Posterior cingulate gyrus (tissue), 11 donors: ENCODE results near the gene COG8.
A peak's percentile ranks its signal among the peaks of the same experiment; 100 is the strongest.
"Not testable (repeated sequence)": the region's sequence is repeated elsewhere in the genome, so short reads cannot be mapped to it uniquely, and the experiment has no call there.

Experiments
- DNase-seq, 10 donors: peaks; one replicate each; pipeline versions ENCODE4 v3.0.0 to v3.0.0-alpha.2; 2020 to 2021; ENCODE audit warnings: mixed read lengths in 3 of 10
- intact Hi-C: fragments of 100-400 bp; cut with DNase I; formaldehyde crosslinking; loops from one replicate; pipeline ENCODE4 v1.15.1; 2023

COG8 gene, protein sequence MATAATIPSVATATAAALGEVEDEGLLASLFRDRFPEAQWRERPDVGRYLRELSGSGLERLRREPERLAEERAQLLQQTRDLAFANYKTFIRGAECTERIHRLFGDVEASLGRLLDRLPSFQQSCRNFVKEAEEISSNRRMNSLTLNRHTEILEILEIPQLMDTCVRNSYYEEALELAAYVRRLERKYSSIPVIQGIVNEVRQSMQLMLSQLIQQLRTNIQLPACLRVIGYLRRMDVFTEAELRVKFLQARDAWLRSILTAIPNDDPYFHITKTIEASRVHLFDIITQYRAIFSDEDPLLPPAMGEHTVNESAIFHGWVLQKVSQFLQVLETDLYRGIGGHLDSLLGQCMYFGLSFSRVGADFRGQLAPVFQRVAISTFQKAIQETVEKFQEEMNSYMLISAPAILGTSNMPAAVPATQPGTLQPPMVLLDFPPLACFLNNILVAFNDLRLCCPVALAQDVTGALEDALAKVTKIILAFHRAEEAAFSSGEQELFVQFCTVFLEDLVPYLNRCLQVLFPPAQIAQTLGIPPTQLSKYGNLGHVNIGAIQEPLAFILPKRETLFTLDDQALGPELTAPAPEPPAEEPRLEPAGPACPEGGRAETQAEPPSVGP

DNA sequence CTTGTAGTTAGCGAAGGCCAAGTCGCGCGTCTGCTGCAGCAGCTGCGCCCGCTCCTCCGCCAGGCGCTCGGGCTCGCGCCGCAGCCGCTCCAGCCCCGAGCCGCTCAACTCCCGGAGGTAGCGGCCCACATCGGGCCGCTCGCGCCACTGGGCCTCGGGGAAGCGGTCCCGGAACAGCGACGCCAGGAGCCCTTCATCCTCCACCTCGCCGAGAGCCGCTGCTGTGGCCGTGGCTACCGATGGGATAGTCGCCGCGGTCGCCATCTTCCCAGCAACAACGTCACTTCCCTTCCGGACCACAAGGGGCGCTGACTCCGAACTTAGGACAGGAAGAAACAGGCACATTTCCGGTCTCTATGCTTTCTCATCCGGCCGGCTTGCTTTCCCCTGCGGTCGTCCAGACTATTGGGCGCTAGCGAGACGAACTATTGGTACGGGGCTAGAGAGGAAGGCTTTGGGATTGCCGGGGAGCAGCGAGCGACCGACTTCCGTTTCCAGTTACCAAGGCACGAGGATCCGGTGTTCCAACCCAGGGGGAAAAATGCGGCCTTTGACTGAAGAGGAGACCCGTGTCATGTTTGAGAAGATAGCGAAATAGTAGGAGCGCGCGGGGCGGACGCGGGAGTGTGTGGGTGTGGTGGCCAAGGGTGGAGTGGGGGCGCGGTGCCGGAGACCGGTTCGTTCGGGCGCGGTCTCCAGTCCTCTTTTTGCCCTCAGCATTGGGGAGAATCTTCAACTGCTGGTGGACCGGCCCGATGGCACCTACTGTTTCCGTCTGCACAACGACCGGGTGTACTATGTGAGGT is at the start of gene COG8, which contains the start of gene NIP7:
TSS of gene COG8 (minus strand) at position 276 of the 806 bp plus-strand sequence. CDS start at position 264, 12 bp downstream.
TSS of gene NIP7 (plus strand) at position 484 of the 806 bp plus-strand sequence. CDS start at position 542, 58 bp downstream.
- peak; percentile 92 to 99 (median 96) for DNase-seq
- intact Hi-C loops: loop anchor here (1.0 kb wide), 3 partner anchors 9 to 46 kb away; partner anchors contain the start of genes PDF and VPS4A

GRCh38 chr16:69386596-69386995 is 47.2 kb upstream of the COG8 start:
- intact Hi-C loops: no loop called here
- DNase-seq: no peak

DNA sequence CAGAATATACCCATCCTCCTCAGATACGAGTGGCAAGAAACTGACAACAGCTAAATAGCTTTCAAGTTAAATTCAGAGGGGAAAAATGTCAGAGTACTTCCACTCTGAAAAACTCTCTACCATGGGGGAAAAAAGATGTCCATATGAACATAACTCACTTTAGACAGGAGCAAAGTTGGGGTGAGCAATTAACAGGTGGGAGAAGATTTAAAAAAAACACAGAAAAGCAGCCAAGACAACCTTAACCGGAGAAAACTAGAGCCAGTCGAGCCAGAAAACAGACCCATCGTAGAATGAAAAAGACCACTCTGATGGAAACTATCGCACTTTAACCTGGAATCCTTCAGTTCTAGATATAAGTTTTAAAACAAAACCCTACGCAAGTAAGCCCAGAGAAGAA is 45.6 kb upstream of the COG8 start:
- no peak for DNase-seq
- intact Hi-C loops: loop anchor here (1.0 kb wide), 1 partner anchor 46 kb away; the partner anchor contains the start of genes COG8 and NIP7

DNA sequence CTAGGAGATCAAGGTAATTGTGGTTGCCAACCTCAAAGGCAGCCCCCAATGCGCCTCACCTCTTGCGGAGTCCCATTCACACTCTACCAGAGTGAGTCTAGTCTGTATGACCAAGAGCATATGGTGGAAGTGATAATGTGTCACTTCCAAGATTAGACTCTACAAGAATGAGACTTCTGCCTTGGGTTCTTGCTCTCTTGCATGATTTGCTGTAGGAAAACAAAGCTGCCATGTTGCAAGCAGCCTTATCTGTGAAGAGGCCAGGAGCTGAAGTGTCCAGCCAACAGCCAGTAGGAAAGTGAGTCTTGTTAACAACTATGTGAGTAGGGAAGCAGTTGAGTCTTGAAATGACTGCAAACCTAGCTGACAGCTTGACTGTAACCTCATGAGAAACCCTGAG is 43.1 kb upstream of the COG8 start:
- no peak for DNase-seq
- intact Hi-C loops: no loop called here

- intact Hi-C loops: no loop called here
- DNase-seq: no peak
Measured at GRCh38 chr16:69381231-69381630, 41.9 kb upstream of the COG8 start.

- no peak for DNase-seq
- intact Hi-C loops: no loop called here
Measured at GRCh38 chr16:69378760-69379159, 39.4 kb upstream of the COG8 start.

DNA sequence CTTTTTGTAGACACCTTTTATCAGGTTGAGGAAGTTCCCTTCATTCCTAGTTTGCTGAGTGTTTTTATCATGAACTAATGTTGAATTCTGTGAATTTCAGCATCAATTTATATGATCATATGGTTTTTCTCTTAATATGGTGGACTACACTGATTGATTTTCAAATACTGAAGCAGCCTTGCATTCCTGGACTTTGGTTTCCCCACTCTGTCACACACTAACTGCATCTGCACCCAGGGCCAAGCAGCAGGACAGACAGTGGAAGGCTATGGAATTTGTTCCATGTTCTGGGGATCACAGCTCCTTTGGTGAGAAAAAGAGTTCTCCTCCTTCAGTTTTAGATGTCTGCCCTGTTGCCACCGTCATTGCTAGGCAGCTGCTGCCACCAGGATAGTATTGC is 38.7 kb upstream of the COG8 start:
- intact Hi-C loops: no loop called here

GRCh38 chr16:69376393-69377059 is 37.2 kb upstream of the COG8 start:
- no peak for DNase-seq
- intact Hi-C loops: no loop called here

More for the DNA sequence above, 38.7 kb upstream of the COG8 start:
- no peak for DNase-seq

GRCh38 chr16:69373019-69373418 is 33.7 kb upstream of the COG8 start:
- DNase-seq: no peak
- intact Hi-C loops: no loop called here

DNA sequence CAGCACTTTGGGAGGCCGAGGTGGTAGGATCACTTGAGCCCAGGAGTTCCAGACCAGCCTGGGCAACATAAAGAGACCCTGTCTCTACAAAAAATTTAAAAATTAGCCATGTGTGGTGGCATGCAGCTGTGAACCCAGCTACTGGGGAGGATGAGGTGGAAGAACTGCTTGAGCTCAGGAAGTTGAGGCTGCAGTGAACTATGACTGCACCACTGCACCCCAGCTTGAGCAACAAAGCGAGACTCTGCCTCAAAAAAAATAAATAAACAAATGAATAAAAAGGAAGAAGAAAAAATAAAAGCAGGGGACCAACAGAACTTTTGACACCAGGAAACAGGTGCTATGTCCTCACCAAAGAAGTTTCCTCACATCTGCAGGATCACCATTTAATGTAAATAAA is 32.2 kb upstream of the COG8 start:
- no peak for DNase-seq
- intact Hi-C loops: no loop called here

DNA sequence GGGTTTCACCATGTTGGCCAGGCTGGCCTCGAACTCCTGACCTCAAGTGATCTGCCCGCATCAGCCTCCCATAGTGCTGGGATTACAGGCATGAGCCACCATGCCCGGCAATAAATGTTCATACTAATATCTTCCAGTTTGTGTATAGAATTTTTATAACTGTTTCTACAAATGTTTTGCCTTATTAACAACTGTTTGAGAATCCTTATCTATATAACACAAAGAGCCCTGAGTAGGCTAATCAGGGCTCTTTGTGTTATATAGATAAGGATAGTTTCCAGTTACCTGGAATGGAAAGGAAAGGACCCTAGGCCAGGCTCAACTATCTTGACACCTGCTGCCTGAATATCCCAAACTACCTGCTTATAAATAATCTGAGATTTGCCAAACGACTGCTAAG is 29.5 kb upstream of the COG8 start:
- intact Hi-C loops: no loop called here
- DNase-seq: no peak

DNA sequence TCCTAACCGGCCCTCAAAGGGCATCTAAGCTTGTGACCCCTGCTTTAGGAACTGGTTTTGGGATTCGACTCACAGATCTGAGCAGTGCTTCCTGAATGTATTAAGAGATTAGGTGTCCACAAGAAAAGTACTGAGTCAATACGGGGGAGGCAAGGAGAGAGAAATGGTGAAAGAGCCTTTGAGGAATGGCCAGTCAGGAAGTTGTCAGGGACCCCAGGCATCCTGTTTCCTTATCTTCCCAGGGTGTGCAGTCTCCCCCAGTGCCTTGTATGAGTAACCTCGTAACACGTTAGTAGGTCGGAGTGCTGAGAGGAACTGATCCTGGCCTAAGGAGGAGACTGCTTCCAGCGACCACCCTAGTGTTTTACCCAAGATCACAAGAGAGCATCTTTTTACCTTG is 28.6 kb upstream of the COG8 start:
- no peak for DNase-seq
- intact Hi-C loops: no loop called here

DNA sequence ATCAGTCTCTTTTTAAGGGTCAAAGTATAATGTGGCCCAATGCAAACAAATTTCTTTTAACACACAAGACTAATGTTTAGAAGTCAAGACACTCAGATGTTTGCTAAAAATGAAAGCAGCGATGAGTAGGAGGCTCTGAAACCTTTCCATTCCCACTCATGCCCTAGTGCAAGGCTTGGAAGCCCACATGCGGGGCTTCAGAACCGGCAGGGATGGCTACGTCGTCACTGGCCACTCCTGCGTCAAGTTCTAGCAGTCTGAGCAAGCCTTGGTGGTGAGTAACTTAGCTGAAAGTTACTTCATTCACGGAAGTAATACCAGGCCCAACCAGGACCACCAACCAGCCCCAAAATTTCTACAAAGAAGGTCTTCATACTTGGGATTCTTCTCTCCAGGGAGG is 27.1 kb upstream of the COG8 start:
- no peak for DNase-seq
- intact Hi-C loops: no loop called here

DNA sequence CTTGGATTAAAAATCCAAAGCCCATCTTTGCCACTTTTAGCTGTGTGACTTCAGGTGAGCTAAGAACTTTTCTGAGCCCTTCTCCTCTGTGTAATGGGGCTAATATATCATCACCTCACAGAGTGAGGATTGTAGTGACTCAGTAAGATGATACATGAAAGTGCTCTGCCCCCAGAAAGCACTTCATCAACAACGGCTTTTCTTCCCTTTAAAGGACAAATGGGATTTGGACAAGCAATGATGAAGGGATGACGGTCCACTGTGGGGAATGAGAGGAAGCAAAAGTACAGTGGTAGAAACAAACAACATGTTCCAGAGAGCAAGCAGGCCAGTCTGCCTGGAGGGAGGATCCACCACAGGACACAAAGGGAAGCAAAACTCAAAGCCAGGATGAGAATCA is 26.5 kb upstream of the COG8 start:
- intact Hi-C loops: no loop called here
- no peak for DNase-seq

DNA sequence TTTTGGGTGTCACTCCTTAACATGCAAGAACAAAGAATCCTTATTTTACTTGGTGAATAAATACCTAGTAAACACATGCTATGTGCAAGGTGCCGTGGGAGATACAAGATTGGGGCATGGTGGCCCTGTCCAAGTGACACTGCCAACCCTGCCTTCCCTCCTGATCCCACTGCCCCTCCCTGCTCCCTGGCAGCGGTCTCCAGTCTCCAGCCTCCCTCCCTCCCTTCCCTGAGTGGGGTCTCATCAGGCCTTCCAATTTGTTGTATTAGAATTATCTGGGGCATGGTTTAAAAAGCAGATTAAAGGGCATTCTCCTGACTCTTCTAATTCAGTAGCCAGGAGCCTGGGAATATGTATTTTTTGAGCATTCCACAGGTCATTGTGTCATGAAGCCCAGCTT is 24.7 kb upstream of the COG8 start:
- intact Hi-C loops: no loop called here
- DNase-seq: no peak

GRCh38 chr16:69363281-69363717 is 23.9 kb upstream of the COG8 start:
- intact Hi-C loops: no loop called here

DNA sequence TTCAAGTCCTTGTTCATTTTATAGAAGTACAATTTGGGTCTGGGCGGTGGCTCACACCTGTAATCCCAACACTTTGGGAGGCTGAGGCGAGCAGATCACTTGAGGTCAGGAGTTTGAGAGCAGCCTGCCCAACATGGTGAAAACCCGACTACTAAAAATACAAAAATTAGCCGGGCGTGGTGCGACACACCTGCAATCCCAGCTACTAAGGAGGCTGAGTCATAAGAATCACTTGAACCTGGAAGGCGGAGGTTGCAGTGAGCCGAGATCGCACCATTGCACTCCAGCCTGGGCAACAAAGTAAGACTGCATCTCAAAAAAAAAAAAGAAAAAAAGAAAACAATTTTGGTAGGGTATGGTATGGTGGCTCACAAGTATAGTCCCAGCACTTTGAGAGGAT is 20.7 kb upstream of the COG8 start:
- intact Hi-C loops, DNase-seq: not testable (repeated sequence)

More at GRCh38 chr16:69363281-69363717, 23.9 kb upstream of the COG8 start:
- DNase-seq: no peak

GRCh38 chr16:69351309-69352027 is 12.1 kb upstream of the COG8 start, which contains the start of gene TMED6:
Gene TMED6, minus strand, starts transcription at chr16:69351786. Its CDS starts 33 bp downstream, at chr16:69351753.
- intact Hi-C loops: no loop called here
- no peak for DNase-seq

DNA sequence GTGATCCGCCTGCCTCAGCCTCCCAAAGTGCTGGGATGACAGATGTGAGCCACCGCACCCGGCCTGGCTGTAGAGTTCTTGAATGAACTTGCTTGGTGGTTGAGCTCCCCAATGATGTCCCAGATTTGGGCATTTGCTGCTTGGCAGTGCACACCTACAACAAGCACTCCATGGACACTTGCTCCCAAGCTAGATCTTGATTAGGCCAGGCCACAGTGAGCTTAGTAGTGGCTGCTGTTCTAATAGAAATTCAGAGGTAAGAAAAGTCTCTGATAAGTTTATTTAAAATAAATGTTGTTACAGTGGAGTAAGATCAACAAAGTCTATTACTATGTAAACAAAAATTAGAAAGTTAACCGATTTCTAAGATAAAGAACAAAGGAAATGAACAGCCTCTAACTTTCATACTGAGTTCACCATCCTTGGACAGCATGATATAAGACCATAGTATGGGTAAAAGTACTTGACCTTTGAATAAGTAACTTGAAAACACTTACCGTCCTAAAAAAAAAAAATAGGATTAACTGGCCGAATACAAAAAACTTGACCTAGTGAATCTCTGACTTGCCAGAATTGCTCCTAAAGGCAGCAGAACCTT is 11.3 kb upstream of the COG8 start:
- intact Hi-C loops: no loop called here
- no peak for DNase-seq
